AG04449 (cell line): ENCODE data around the gene STK17B.

ENCODE experiments used
- CTCF ChIA-PET: fragments of 350-600 bp; formaldehyde crosslinking; extraction: SDS; loops from one replicate; lab custom pipeline; 2021; ENCODE audit warnings: antibody characterized with exemption; lab: Yijun Ruan, JAX
- POLR2A ChIA-PET: fragments of 400-600, 350-600 bp; formaldehyde crosslinking; extraction: SDS; loops from one replicate; lab custom pipeline; 2020; ENCODE audit warnings: antibody characterized with exemption, inconsistent platforms; lab: Yijun Ruan, JAX
- DNase-seq: peaks from one replicate; pipeline ENCODE4 v3.0.0-alpha.2; 2010; ENCODE audit warnings: low read depth, low spot score
- H3K4me3 ChIP-seq: 2 replicates; pipeline ENCODE4 v1.5.1; 2011; ENCODE audit warnings: low read depth, mild to moderate bottlenecking, control low read depth, low read length
- CTCF ChIP-seq: IDR thresholded peaks from one replicate; pipeline ENCODE4 v1.5.1; 2011; ENCODE audit warnings: mild to moderate bottlenecking, moderate library complexity, low read length, control low read depth, inconsistent platforms; ENCODE audit not compliant: insufficient read depth; ENCODE audit errors: missing control alignments

STK17B gene

DNA sequence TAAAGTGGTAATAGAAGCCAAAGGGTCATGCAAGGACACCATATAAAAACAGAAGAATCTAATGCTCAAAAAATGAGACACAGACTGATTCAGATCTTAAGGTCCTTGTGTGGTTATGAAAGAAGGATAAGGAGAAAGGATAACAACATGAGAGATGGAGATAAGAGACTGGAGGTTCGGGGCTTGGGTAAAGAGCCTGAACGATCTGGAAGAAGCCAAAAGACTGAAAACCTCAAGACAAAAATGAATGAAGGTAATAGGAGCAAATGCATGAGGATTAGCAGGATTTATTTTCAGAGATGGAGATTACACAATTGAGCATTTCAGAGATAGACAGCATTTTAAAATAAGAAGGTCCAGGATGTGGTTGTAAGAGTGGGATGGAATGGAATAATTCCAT is 26.1 kb downstream of the STK17B start:
- POLR2A ChIA-PET = no interaction called here
- H3K4me3 ChIP-seq = no peak overlapping the region
- TF ChIP-seq CTCF = no peak
- CTCF ChIA-PET = interaction anchor here (1.1 to 4.4 kb wide), 4 partner anchors 14 to 190 kb away, joined by 3 to 18 read pairs (median 5); no protein-coding TSS in a partner anchor
- no peak for DNase-seq

- H3K4me3 ChIP-seq = no peak overlapping the region
- CTCF ChIA-PET = interaction anchor here (1.1 to 4.4 kb wide), 4 partner anchors 10 to 190 kb away, joined by 3 to 18 read pairs (median 6); no protein-coding TSS in a partner anchor
- TF ChIP-seq CTCF = no peak
- no peak for DNase-seq
- POLR2A ChIA-PET = interaction anchor here (1.2 kb wide), 1 partner anchor 131 kb away, joined by 3 read pairs; no protein-coding TSS in a partner anchor
These were observed 26.8 kb downstream of the STK17B start for GRCh38 chr2:196144513-196145126.

- H3K4me3 ChIP-seq = no peak overlapping the region
- DNase-seq = no peak
- ChIA-PET POLR2A (interaction anchor here (1.2 kb wide), 1 partner anchor 132 kb away, joined by 3 read pairs; no protein-coding TSS in a partner anchor), CTCF (interaction anchor here (1.7 to 4.4 kb wide), 3 partner anchors 9 to 133 kb away, joined by 4 to 18 read pairs (median 7); no protein-coding TSS in a partner anchor)
- no peak for TF ChIP-seq CTCF
These were observed 27.6 kb downstream of the STK17B start for GRCh38 chr2:196143730-196144131.

GRCh38 chr2:196142825-196143224 is 28.6 kb downstream of the STK17B start:
- no peak for DNase-seq
- TF ChIP-seq CTCF = no peak
- POLR2A ChIA-PET = no interaction called here

GRCh38 chr2:196140213-196140612 is 31.2 kb downstream of the STK17B start:
- CTCF ChIA-PET = no interaction called here
- no peak for TF ChIP-seq CTCF
- DNase-seq = no peak
- H3K4me3 ChIP-seq = no peak overlapping the region
- POLR2A ChIA-PET = interaction anchor here (0.6 kb wide), 1 partner anchor 17 kb away, joined by 3 read pairs; no protein-coding TSS in a partner anchor

More at GRCh38 chr2:196142825-196143224, 28.6 kb downstream of the STK17B start:
- no peak overlapping the region for H3K4me3 ChIP-seq
- CTCF ChIA-PET = interaction anchor here (1.7 to 1.9 kb wide), 3 partner anchors 8 to 20 kb away, joined by 4 to 5 read pairs (median 4); no protein-coding TSS in a partner anchor

GRCh38 chr2:196137271-196137670 is 34.1 kb downstream of the STK17B start:
- POLR2A ChIA-PET = no interaction called here
- no peak for DNase-seq
- TF ChIP-seq CTCF = no peak

More at GRCh38 chr2:196137271-196137670, 34.1 kb downstream of the STK17B start:
- H3K4me3 ChIP-seq = no peak overlapping the region
- CTCF ChIA-PET = interaction anchor here (1.6 kb wide), 1 partner anchor 139 kb away, joined by 4 read pairs; no protein-coding TSS in a partner anchor
